ENCODE results near the gene NAALADL1. TPM values are rescaled to one million over a fixed set of nuclear protein-coding genes. Genes with fewer than 3 reads are reported as not detected.

The NAALADL1 gene
- total RNA-seq, 6 experiments from 2014 or later, result 0.83 to 3.5 (median 1.4) TPM

GRCh38 chr11:64998690-64999431 lies 59.5 kb downstream of the NAALADL1 start:
- no peak for ATAC-seq
- Histone ChIP-seq H3K4me1 (peaks cover 0 to 13% (median 5%) of the 10 kb centered on the region in 4 donors), H3K27ac (no peak overlapping the region), H3K27me3 (no peaks in the 10 kb centered on the region), H3K9me3 (no peaks in the 10 kb centered on the region), H3K36me3 (no peaks in the 10 kb centered on the region), H3K4me3 (no peak overlapping the region)
- TF ChIP-seq, protein P1, sequence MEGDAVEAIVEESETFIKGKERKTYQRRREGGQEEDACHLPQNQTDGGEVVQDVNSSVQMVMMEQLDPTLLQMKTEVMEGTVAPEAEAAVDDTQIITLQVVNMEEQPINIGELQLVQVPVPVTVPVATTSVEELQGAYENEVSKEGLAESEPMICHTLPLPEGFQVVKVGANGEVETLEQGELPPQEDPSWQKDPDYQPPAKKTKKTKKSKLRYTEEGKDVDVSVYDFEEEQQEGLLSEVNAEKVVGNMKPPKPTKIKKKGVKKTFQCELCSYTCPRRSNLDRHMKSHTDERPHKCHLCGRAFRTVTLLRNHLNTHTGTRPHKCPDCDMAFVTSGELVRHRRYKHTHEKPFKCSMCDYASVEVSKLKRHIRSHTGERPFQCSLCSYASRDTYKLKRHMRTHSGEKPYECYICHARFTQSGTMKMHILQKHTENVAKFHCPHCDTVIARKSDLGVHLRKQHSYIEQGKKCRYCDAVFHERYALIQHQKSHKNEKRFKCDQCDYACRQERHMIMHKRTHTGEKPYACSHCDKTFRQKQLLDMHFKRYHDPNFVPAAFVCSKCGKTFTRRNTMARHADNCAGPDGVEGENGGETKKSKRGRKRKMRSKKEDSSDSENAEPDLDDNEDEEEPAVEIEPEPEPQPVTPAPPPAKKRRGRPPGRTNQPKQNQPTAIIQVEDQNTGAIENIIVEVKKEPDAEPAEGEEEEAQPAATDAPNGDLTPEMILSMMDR (IDR thresholded peaks at IDR 0.05), result no peak
- WGBS (ENCODE audit: insufficient coverage, low coverage, low lambda C conversion rate, missing lambda C conversion rate), result 67% methylated on average over 3 of the region's 9 CpGs
- no peak for DNase-seq
- intact Hi-C loops (cut with DNase I), result no loop called here

GRCh38 chr11:64998141-64998540 lies 60.2 kb downstream of the NAALADL1 start:
- no peak overlapping the region for H3K4me3 ChIP-seq
- WGBS (ENCODE audit: insufficient coverage, low coverage, low lambda C conversion rate, missing lambda C conversion rate), result 67% methylated on average over 1 of the region's 1 CpG
- DNase-seq (no peak), ATAC-seq (no peak)
- H3K27ac ChIP-seq, result no peak overlapping the region
- no peaks in the 10 kb centered on the region for H3K9me3 ChIP-seq
- H3K36me3 ChIP-seq, result no peaks in the 10 kb centered on the region
- TF ChIP-seq, protein P1 (IDR thresholded peaks at IDR 0.05), result no peak
- TF ChIP-seq POLR2A (IDR thresholded peaks at IDR 0.05), result no peak
- intact Hi-C loops (cut with DNase I), result no loop called here
- H3K27me3 ChIP-seq, result no peaks in the 10 kb centered on the region
- peaks cover 0 to 13% (median 5%) of the 10 kb centered on the region in 4 donors for H3K4me1 ChIP-seq

GRCh38 chr11:64996710-64997380 lies 61.5 kb downstream of the NAALADL1 start, which contains the start of gene BATF2:
Gene BATF2, minus strand, starts transcription at chr11:64996971. Its CDS starts 57 bp downstream, at chr11:64996914.
- H3K4me3 ChIP-seq, result peak within 1 kb of the TSS; percentile 52 to 70 (median 58)
- TF ChIP-seq, protein P1 (IDR thresholded peaks at IDR 0.05), result peak; percentile 47 to 59 (median 53)
- peak; percentile 89 for TF ChIP-seq POLR2A (IDR thresholded peaks at IDR 0.05)
- H3K27me3 ChIP-seq, result no peaks in the 10 kb centered on the region
- peaks cover 0 to 13% (median 5%) of the 10 kb centered on the region in 4 donors for H3K4me1 ChIP-seq
- WGBS (ENCODE audit: insufficient coverage, low coverage, low lambda C conversion rate, missing lambda C conversion rate), result 3% methylated on average over 7 of the region's 9 CpGs
- ATAC-seq (peak; percentile 97 to 99 (median 98)), DNase-seq (peak; percentile 85 to 92 (median 88))
- peak within 1 kb of the TSS; percentile 47 to 72 (median 60) for H3K27ac ChIP-seq
- intact Hi-C loops (cut with DNase I), result no loop called here
- H3K36me3 ChIP-seq, result peaks cover 0 to 6% (median 0%) of the 10 kb centered on the region in 4 donors
- no peaks in the 10 kb centered on the region for H3K9me3 ChIP-seq

- Histone ChIP-seq H3K9me3 (no peaks in the 10 kb centered on the region), H3K27me3 (no peaks in the 10 kb centered on the region), H3K36me3 (peaks cover 0 to 6% (median 0%) of the 10 kb centered on the region in 4 donors), H3K4me3 (peak overlapping the region; percentile 52 to 70 (median 58)), H3K4me1 (peaks cover 0 to 13% (median 5%) of the 10 kb centered on the region in 4 donors), H3K27ac (peak overlapping the region; percentile 47 to 72 (median 60))
- WGBS (ENCODE audit: insufficient coverage, low coverage, low lambda C conversion rate, missing lambda C conversion rate), result 9% methylated on average over 9 of the region's 11 CpGs
- peak in 3 of 4 donors; percentile 34 to 47 (median 35) for ATAC-seq
- intact Hi-C loops (cut with DNase I), result no loop called here
- no peak for TF ChIP-seq POLR2A (IDR thresholded peaks at IDR 0.05)
- TF ChIP-seq, protein P1 (IDR thresholded peaks at IDR 0.05), result no peak
- no peak for DNase-seq
Observed at GRCh38 chr11:64996327-64996709, 62.0 kb downstream of the NAALADL1 start.

Small RNA genes lying within 50 kb of the gene (microRNA-seq; reads per million reads assigned to microRNA genes)
- gene MIR6879, result 0.58 to 1.3 reads per million in 2 donors

Small RNA genes lying within 50 kb of the gene (small RNA-seq; reads per million reads assigned to genes)
- gene MIR6879 (0 reads per million in 2 experiments), gene SNX15 (0 to 0.13 reads per million in 2 experiments)

Other genes starting within 250 kb of the NAALADL1 start
- 10 to 100 TPM; 13.1 to 21.5 (median 17.0) TPM for gene MEN1, start 248.0 kb downstream of the NAALADL1 start, total RNA-seq
- gene CDC42BPG, start 213.9 kb downstream of the NAALADL1 start, total RNA-seq, result 1 to 10 TPM in 1 of 6 experiments, under 1 TPM in 5; 0.63 to 1.1 (median 0.99) TPM
- 10 to 100 TPM; 18.8 to 36.1 (median 26.3) TPM for gene EHD1, start 179.9 kb downstream of the NAALADL1 start, total RNA-seq
- 10 to 100 TPM; 26.4 to 42.9 (median 32.2) TPM for gene ATG2A, start 141.3 kb downstream of the NAALADL1 start, total RNA-seq
- 10 to 100 TPM in 1 of 6 experiments, 1 to 10 TPM in 5; 6.8 to 12.6 (median 8.9) TPM for gene PPP2R5B, start 133.9 kb downstream of the NAALADL1 start, total RNA-seq
- under 1 TPM in 1 of 6 experiments, not detected in 5; 0.46 TPM for gene GPHA2, start 122.7 kb downstream of the NAALADL1 start, total RNA-seq
- gene MAJIN, start 86.4 kb downstream of the NAALADL1 start, total RNA-seq, result under 1 TPM in 2 of 6 experiments, not detected in 4; 0.33 to 0.86 TPM
- gene BATF2, start 61.6 kb downstream of the NAALADL1 start, total RNA-seq, result 1 to 10 TPM; 1.9 to 2.5 (median 2.3) TPM
- gene ARL2, start 44.4 kb downstream of the NAALADL1 start, total RNA-seq, result 10 to 100 TPM in 3 of 6 experiments, 1 to 10 TPM in 3; 7.3 to 26.2 (median 10.0) TPM
- 10 to 100 TPM in 1 of 6 experiments, 1 to 10 TPM in 5; 6.4 to 10.3 (median 8.7) TPM for gene SNX15, start 31.1 kb downstream of the NAALADL1 start, total RNA-seq
- gene SAC3D1, start 17.3 kb downstream of the NAALADL1 start, total RNA-seq, result 10 to 100 TPM in 2 of 6 experiments, 1 to 10 TPM in 4; 4.2 to 13.8 (median 5.8) TPM
- 1 to 10 TPM in 3 of 6 experiments, under 1 TPM in 3; 0.31 to 2.3 (median 1.0) TPM for gene CDCA5, start 25.5 kb upstream of the NAALADL1 start, total RNA-seq
- 10 to 100 TPM; 15.4 to 22.4 (median 18.0) TPM for gene ZFPL1, start 25.7 kb upstream of the NAALADL1 start, total RNA-seq
- gene VPS51, start 37.7 kb upstream of the NAALADL1 start, total RNA-seq, result 100 to 1,000 TPM in 2 of 6 experiments, 10 to 100 TPM in 4; 41.5 to 170 (median 50.2) TPM
- gene TM7SF2, start 53.3 kb upstream of the NAALADL1 start, total RNA-seq, result 100 to 1,000 TPM in 1 of 6 experiments, 10 to 100 TPM in 5; 25.6 to 112 (median 37.8) TPM
- gene ZNHIT2, start 59.1 kb upstream of the NAALADL1 start, total RNA-seq, result 10 to 100 TPM in 2 of 6 experiments, 1 to 10 TPM in 4; 4.9 to 15.7 (median 6.2) TPM
- gene FAU, start 63.6 kb upstream of the NAALADL1 start, total RNA-seq, result 100 to 1,000 TPM; 287 to 472 (median 343) TPM
- 10 to 100 TPM; 26.3 to 51.7 (median 28.4) TPM for gene MRPL49, start 63.8 kb upstream of the NAALADL1 start, total RNA-seq
- gene SYVN1, start 76.0 kb upstream of the NAALADL1 start, total RNA-seq, result 100 to 1,000 TPM in 4 of 6 experiments, 10 to 100 TPM in 2; 73.0 to 120 (median 109) TPM
- 1 to 10 TPM in 2 of 6 experiments, under 1 TPM in 2, not detected in 2; 0.49 to 1.8 (median 0.87) TPM for gene SPDYC, start 111.7 kb upstream of the NAALADL1 start, total RNA-seq
- 100 to 1,000 TPM in 1 of 6 experiments, 10 to 100 TPM in 5; 55.7 to 124 (median 83.1) TPM for gene CAPN1, start 123.4 kb upstream of the NAALADL1 start, total RNA-seq
- gene POLA2, start 203.4 kb upstream of the NAALADL1 start, total RNA-seq, result 1 to 10 TPM; 1.8 to 8.4 (median 3.5) TPM